RCC 7860 (cell line): Measurements from ENCODE around the gene PACS1.
A peak's percentile ranks its signal among the peaks of the same experiment; 100 is the strongest.

Experiments
- DNase-seq: peaks from one replicate; pipeline ENCODE4 v3.0.0-alpha.2; 2015; ENCODE audit warnings: low spot score
- FAIRE-seq: peaks from 2 replicates; lab custom pipeline; 2012; peaks lifted over from hg19 to GRCh38; lab: Jason Lieb, UNC

PACS1 gene

DNA sequence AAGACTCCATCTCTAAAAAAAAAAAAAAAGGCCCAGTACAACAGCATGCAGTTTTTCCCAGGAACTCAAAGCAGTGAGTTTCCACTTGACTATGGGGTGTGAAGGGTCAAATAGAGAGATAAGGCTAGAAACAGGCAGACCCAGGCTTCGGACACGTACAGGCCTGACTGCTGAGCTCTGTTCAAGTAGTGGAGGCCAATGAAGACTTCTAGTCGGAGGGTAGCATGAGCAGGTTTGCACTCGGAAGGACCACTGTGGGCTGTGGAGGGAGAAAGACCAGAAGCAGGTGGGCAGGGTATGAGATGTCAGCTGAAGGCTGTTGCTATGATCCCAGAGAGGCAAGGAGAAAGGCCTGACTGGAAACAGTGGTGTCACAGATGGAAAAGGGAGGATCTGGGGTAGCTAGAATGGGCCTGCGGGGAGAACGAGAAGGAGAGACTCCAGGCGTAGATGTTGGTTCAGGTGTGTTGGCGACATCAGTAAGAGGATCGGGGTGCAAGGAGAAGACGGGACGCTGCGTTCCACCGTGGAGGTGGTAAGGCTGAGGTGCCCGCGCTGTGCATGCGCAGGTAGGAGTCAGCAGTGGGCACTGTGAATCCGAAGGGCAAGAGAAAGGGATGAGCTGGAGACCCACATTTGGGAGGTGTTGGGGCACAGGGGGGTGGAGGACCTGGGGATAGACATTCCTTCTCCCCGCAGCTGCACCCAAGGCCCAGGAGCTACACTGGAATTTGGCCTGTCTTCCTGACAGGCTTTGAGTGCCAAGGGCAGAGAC, 149.0 kb downstream of the PACS1 start:
- DNase-seq: no peak
- no peak for FAIRE-seq

DNA sequence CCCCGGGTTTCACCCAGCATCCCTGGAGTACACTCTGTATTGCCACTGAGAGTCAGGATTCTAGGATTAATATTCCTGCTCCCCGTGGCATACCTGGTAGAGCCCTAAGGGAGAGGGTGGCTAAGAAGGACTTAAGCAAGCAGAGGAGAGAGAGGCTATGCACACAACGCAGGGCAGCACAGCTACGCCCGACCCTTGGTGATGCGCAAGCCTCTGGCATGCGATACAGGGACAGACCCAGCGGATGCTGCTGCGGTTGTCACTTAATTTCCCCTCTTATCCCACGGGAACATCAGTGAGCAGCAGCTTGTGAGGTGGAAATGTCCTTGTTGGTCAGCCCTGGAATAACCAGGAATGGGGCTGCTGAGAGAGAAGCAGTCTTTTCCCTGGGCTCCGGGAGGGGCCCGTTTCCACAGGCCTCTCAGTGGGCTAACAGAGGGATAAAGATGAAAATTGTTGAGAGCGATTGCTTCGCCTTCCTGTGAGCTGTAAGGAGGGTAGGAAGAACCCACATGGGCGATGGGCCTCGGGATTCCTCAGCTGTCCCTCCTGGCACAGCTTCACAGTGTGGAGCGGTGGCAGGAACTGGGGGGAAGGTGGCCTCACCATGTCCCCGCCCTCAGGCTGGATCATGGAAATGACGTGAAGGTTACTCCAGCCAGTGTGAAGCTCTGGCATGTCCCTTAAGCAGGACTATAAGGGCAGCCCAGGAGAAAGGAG, 149.9 kb downstream of the PACS1 start:
- no peak for FAIRE-seq
- DNase-seq: no peak

DNA sequence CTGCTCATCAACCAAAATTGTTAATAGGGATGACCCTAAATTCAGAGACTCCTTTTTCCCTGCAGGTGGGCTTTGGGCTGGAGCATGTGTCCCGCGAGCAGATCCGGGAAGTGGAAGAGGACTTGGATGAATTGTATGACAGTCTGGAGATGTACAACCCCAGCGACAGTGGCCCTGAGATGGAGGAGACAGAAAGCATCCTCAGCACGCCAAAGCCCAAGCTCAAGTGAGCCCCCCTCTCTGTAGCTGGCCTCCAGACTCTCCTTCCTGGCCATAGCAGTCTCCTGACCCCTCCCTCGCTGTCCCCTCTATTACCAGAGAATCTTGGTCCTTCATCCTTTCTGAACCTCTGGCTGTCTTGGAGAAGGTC, 150.5 kb downstream of the PACS1 start:
- DNase-seq: no peak
- FAIRE-seq: no peak

DNA sequence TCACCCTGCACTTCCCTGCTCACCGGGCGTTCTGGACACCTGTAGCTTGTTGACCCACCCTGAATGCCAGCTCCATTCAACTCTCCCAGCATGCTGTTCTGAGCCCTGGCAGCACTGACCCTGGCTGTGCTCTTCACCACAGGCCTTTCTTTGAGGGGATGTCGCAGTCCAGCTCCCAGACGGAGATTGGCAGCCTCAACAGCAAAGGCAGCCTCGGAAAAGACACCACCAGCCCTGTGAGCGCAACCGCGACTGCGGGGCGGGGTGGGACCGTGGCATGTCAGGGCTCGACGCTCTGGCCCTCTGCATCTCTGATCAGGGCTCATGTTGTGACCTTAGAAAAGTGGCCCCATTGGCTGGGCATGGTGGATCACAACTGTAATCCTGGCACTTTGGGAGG, 150.9 kb downstream of the PACS1 start:
- DNase-seq: no peak
- FAIRE-seq: no peak

DNA sequence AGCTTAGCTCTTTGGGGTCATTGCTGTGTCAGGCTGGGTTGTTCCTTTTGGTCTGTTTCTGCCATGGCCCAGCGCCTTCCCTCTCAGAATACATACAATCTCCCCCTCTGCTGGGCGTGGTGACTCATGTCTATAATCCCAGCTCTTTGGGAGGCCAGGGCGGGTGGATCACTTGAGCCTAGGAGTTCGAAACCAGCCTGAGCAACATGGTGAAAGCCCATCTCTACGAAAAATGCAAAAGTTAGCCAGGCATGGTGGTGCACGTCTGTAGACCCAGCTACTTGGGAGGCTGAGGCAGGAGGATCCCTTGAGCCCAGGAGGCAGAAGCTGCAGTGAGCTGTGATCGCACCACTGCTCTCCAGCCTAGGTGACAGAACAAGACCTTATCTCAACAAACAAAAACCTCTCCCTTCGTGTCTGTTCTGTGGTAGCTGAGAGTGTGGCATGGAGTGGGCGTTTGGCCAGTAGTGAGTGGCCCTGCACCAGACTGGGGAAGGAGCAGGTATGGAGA, 151.7 kb downstream of the PACS1 start:
- DNase-seq: peak; percentile 54
- FAIRE-seq: no peak

DNA sequence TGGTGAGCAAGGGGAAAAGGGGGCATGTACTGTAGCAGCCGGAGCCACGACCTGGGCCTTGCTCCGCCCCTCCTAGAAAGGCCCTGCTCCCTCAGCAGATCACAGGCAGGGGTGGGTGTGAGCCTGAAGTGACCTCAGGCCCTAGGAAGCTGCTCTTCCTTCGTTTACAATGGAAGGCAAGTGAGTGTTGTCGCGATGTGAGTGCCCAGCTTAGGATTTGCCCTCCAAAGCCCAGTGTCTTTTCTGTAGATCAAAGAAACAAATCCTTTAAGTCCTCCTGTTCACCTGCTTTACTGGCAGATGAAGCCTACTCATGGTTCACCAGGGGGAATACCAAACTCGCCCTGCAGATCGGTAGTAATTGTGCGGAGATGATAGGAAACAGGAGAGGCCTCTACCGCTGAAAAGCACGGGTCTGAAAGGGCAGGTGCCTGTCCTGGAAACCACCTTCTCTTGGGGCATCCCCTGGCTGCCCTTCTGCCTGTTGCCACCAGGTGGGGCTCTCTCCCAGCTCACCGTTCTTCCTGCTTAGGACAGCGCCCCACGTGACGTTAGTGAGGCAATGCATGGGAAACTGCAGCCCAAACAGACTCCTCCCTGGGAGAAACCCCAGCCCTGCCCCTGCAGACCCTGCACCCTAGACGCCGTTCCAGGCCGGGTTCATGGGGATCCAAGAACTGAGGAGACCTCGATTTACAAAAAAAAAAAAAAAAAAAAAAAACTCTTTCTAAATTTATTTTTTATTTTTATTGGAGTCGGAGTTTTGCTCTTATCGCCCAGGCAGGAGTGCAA, 152.5 kb downstream of the PACS1 start:
- FAIRE-seq: no peak
- peak; percentile 73 for DNase-seq

DNA sequence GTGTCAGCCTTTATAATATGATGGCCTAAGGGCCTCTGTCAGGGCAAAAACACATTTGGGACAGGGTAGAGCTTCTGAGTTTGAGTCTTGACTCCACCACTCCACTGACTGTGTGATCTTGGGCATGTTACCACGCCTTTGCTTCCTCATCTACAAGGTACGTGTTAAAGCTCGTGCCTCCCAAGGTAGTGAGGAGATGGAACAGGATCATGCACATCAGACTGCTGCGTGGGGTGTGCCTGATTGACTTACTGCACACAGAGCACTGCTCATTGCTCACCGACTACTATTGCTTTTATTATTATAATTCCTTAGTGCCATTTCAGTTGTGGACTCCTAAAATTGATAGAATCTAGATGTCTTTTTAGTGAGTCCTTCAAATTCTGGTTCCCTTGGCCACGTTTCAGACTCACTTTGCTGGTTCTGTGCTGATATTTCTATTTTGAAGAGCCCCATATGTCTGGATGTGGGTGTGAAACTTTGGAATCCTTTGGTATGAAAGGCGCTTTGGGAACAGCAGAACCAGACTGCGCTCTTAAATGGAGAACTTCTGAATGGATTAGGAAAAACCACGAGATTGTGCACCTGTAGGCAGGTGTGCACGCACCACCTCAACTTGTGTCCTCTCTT, 154.3 kb downstream of the PACS1 start:
- no peak for FAIRE-seq

DNA sequence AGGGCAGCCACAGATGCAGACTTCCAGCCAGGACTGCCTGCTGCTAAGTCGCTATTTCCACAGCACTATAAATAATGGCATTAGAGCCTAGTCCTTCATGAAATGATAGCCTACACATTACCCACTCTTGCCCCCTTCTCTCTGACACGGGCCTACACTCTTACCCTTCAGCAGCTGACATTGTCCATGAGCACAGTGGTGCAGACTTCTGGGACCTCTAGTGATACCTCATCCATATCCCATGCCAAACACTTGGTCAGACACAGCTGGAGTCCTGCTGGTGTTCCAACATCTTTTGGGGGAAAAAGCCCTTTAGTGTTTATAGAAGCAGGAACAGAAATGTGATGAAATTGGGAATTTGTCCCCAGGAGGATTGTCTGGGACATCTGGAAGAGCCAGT, 155.0 kb downstream of the PACS1 start:
- FAIRE-seq (no peak), DNase-seq (no peak)

More for the DNA sequence above, 154.3 kb downstream of the PACS1 start:
- no peak for DNase-seq

DNA sequence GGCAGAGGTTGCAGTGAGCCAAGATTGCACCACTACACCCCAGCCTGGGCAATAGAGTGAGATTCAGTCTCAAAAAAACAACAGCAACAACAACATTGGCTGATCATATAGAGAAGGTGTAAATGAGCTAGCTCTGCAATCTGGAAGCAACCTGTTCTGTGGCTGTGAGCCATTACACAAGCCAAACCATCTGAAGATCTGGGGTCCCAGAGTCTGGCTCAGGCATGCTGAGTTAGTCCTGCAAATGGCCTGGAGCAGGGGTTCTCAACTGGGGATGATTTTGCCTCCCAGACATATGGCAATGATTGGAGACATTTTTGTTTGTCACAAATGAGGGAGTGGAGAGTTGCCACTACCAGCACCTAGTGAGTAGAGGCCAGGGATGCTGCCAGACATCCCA, 156.0 kb downstream of the PACS1 start:
- no peak for DNase-seq
- FAIRE-seq: no peak

DNA sequence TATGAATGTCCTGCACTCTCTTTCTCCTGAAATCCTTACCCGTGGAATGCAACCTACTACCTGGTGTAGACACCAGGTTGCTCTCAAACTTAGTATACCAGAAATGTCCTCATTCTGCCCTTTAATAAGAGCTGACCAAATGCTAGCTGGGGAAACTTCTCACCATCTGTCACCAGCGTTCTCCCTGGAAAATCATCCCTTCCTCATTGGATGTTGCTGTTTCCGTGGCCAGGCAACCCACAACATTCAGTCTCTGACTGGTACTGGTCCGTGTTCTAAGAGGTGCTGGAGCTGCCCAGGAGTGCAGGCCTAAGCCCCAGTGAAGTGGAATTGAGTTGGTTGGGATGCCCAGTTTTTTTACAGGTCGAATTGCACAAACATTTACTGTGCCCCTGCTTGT, 157.6 kb downstream of the PACS1 start:
- DNase-seq (no peak), FAIRE-seq (no peak)

DNA sequence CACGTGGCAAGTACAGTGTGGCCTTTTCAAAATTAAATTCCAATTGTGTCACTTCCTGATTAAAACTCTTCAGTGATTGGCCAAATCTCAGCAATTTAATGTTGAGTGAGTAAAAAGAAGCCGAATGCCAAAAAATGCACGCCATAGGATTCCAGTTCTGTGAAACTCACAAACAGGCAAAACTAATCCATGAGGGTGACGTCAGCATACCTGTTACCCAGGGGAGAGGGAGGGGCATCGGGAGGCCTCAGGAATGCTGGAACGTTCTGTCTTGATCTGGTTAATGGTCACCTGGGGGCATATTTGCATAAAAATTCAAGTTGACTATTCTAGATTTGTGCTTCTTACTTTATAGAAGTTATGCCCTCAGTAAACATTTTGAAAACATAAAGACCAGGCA, 158.4 kb downstream of the PACS1 start:
- FAIRE-seq: no peak
- DNase-seq: no peak

DNA sequence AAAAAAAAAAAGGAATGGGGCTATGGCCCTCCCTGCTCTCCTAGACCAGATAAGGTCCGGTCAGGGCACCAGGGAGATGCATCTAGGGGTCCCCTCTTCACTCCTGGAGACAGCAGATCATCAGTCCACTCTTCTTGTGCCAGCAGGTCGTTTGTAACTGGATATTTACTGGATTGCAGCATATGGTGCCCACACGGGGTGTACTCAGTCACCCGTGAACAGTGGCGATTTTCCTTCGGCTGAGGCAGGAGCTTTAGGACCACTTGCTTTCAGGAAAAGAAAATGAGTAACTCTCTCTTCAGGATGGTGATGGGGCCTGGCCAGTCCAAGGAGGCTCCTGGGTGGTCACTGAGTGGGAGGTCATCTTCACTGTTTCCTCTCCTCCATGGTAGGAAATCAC, 160.1 kb downstream of the PACS1 start:
- DNase-seq (no peak), FAIRE-seq (no peak)

DNA sequence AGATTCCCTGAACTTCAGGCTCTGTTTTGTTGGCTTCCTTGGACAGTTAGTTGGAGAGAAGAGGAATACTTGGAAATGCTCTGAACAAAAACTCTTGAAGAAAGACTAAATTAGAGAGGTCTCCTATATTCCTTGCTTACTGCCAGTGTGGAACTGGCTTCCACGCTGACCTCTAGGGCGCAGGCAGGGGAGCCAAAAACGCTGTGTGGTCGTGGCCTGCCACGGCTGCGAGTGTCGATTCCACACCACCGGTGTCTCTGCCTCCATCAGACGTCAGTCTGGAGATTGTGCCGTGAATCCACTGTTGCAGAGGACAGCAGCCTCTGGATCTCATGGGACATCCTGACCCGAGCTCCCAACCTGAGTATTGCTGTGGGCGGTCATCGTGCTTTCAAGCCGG, 160.9 kb downstream of the PACS1 start:
- FAIRE-seq (no peak), DNase-seq (no peak)

DNA sequence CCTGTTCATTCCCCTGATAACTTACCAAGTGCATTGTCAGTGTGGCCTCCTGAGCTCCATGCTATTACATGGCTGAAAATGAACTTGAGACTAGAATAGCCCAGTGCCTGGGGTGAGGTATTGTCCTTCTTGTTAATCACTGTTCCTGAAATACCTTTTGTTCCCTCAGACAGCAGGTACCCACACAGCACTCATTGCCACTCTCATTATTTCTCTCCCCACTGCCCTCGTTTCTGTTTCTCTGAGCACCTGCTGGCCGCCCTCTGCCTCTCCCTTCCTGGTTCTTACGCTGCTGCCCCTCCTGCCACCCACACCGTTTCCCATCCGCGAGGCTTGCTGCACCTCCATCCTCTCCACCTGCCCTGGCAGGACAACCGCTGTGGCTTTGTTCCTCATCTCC, 161.5 kb downstream of the PACS1 start:
- DNase-seq: no peak
- FAIRE-seq: no peak

DNA sequence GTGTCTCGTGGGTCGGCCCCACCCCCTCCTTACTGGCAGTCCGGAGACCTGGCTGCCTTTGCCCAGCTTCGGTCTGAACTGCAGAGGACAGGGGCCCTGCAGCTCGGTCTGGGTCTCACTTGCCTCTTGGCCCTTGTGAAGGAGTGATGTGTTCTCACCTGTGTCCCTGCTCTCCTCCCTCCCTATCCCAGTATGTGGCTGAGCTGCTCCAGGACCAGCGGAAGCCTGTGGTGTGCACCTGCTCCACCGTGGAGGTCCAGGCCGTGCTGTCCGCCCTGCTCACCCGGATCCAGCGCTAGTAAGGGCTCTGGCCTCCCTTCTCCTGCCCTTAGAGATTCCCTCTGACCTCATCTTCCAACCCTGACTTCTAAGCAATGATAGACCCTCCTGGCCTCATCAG, 162.7 kb downstream of the PACS1 start:
- DNase-seq (no peak), FAIRE-seq (no peak)

DNA sequence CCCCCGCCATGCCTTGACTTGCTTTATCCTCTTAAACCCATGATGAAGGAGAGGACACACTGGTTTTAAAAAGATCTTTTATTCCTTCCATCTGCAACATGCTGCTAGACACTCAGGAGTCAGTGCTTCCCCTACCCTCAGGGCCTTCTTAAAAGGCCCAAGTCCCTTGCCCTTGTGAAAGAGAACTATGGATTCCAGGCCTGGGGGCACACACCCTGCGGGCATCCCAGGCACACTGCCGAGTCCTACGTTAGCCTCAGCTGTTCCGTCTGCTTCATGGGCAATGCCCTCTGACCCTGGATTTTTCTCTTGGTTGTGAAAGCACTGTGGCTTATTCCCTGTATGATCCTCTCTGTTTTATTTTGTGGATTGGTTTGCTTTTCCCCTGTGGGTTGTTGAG, 163.2 kb downstream of the PACS1 start:
- FAIRE-seq (no peak), DNase-seq (no peak)

DNA sequence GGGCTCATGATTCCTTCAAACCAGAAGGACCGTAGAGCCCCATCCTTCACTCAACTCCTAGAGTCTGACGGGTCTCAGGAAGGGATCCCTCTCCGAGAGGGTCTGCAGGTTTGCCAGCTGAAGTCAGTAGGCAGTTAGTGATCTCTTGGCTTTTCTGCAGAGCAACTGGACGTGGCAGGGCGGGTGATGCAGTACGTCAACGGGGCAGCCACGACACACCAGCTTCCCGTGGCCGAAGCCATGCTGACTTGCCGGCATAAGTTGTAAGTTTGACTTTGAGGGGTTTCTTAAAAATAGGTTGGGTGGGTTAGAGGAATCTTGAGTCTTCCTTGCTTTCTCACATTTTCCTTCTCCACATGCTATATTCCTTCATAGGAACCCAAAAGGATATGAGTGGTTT, 165.1 kb downstream of the PACS1 start:
- FAIRE-seq: no peak
- no peak for DNase-seq

DNA sequence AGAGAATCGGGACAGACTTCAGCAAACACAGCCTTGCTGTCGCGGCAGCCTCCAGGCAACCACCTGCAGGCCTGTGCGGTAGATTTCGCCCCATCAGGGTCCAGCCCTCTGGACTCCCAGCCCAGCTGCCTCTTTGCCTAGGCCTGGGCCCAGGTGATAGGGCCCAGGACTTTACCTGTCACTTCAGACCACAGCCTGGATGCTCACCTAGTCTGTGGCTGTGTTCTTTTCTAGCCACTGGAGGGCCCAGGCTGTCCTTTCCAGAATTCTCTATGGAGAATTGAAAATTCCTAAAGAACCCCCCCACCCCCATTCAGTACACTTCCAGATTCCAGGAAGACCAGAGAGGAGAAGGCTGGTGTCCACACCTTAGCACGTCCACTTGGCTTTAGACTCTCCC, 167.8 kb downstream of the PACS1 start:
- FAIRE-seq (no peak), DNase-seq (no peak)

DNA sequence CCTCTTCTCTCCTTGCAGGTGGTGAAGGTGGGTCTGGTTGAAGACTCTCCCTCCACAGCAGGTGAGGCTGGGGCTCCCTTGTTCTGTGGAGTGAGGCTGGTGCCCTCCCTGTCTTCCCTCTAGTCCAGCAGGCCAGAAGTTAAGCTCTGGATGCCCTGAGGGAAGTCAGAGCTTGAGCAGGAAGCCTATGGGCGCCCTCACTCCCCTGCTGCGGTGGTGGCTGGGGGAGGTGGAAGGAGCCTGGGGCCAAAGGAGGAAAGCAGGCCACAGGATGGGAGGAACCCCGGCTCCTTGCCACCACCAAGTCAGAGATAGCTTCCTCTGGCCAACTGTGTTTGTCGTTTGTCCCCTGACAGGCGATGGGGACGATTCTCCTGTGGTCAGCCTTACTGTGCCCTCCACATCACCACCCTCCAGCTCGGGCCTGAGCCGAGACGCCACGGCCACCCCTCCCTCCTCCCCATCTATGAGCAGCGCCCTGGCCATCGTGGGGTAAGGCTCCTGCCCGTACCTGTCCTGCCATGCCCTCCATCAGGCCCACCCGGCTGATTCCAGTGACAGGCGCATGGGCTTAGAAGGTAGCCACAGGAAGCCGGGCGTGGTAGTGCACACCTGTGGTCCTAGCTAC, 168.8 kb downstream of the PACS1 start:
- FAIRE-seq (no peak), DNase-seq (no peak)

DNA sequence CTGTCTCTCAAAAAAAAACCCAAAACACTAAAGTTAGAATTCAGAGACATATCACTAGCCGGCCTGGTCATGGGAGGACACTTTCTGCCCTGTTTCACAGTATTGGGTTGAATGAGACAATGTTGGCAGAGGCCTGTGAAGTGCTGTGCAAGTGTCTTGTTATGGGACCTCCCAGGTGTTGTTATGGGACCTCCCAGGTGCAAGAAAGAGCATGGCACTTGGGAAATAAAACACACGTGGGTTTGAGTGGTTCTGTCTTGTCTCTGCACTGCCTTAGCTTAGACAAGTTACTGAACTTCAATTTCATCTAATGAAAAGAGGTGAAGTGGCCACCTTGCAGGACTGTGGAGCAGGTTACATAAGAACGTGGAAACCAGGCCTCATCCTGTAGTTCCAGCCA, 169.4 kb downstream of the PACS1 start:
- DNase-seq: no peak

More for the DNA sequence above, 169.4 kb downstream of the PACS1 start:
- no peak for FAIRE-seq
